Panc1 (cell line): ENCODE data around the gene RBBP4. TPM values are rescaled to one million over a fixed set of nuclear protein-coding genes. Genes with fewer than 3 reads are reported as not detected.

Source experiments
- ATAC-seq: fragments of 200-7000 bp; cut with Tn5 transposase; 2 replicates; pipeline ENCODE4 v1.9.1; 2020; ENCODE audit warnings: mild to moderate bottlenecking, moderate library complexity
- BruUV-seq: library from RNA; stranded (reverse); fragments of 400-500 nt; replicated peaks from 2 replicates; lab custom pipeline; 2021; lab: Mats Ljungman, UMichigan
- CTCF ChIA-PET: fragments of 300-600 bp; sonication (Branson Sonifier 250); formaldehyde crosslinking; loops from one replicate; lab custom pipeline; 2022; ENCODE audit warnings: antibody characterized with exemption; lab: Charles Lee
- POLR2A ChIA-PET: fragments of 300-600 bp; sonication (Branson Sonifier 250); formaldehyde crosslinking; loops from one replicate; lab custom pipeline; 2022; ENCODE audit warnings: antibody characterized with exemption; lab: Charles Lee
- DNase-seq: peaks from one replicate; pipeline ENCODE4 v3.0.0-alpha.2; 2010; ENCODE audit warnings: low read depth, low spot score
- H3K27ac ChIP-seq: 2 replicates; pipeline ENCODE4 v1.5.1; 2011; ENCODE audit warnings: mild to moderate bottlenecking, low read length, inconsistent platforms
- H3K27me3 ChIP-seq: fragments of 200-500 bp; sonication (Bioruptor generic); 2 replicates; pipeline ENCODE4 v1.6.0; 2014; ENCODE audit warnings: low read length, inconsistent platforms; ENCODE audit not compliant: control insufficient read depth, insufficient read depth
- H3K36me3 ChIP-seq: fragments of 200-500 bp; sonication (Bioruptor generic); 2 replicates; pipeline ENCODE4 v1.5.1; 2014; ENCODE audit warnings: inconsistent platforms, mild to moderate bottlenecking, low read length, moderate library complexity; ENCODE audit not compliant: control insufficient read depth, insufficient read depth
- H3K4me1 ChIP-seq: 2 replicates; pipeline ENCODE4 v1.5.1; 2011; ENCODE audit warnings: inconsistent platforms, mild to moderate bottlenecking, low read length, moderate library complexity; ENCODE audit not compliant: control insufficient read depth, insufficient read depth
- H3K4me3 ChIP-seq, 2 experiments: 2 replicates each; pipeline ENCODE4 v1.5.1; 2011 to 2012; ENCODE audit warnings: low read depth in 2 of 2, low read length in 2 of 2, mild to moderate bottlenecking in 2 of 2, inconsistent platforms in 1 of 2, moderate library complexity in 1 of 2
- H3K9me3 ChIP-seq: fragments of 200-500 bp; sonication (Bioruptor generic); 2 replicates; pipeline ENCODE4 v1.5.1; 2014; ENCODE audit warnings: low read depth, mild to moderate bottlenecking, inconsistent platforms, low read length, moderate library complexity; ENCODE audit not compliant: control insufficient read depth, insufficient read depth
- POLR2AphosphoS5 ChIP-seq: IDR thresholded peaks from 2 replicates; pipeline ENCODE4 v1.6.1; 2012; ENCODE audit warnings: mild to moderate bottlenecking, low read depth, low read length, moderate library complexity
- SIN3A ChIP-seq: IDR thresholded peaks from 2 replicates; pipeline ENCODE4 v1.6.1; 2012; ENCODE audit warnings: low read depth, mild to moderate bottlenecking, low read length, moderate library complexity, borderline replicate concordance; ENCODE audit not compliant: insufficient read depth
- TCF7L2 ChIP-seq: IDR thresholded peaks from 2 replicates; pipeline ENCODE4 v1.6.1; 2011; ENCODE audit warnings: mild to moderate bottlenecking, low read depth, low read length, inconsistent platforms
- in situ Hi-C: cut with HindIII; loops from 2 replicates; pipeline ENCODE4 v1.10.0; 2016; ENCODE audit warnings: low sequenced_read_pairs, low pct_unique_long_range_greater_than_20kb
- intact Hi-C: fragments of 100-400 bp; cut with micrococcal nuclease; formaldehyde crosslinking; loops from one replicate; pipeline ENCODE4 v1.10.0; 2022; ENCODE audit not compliant: unreplicated experiment
- total RNA-seq: library from RNA; stranded (reverse); gene quantifications from one replicate; pipeline ENCODE4 v1.2.1, GENCODE V29; 2021; ENCODE audit not compliant: unreplicated experiment
- TF ChIP-seq, protein P1 (sequence below), 2 experiments: IDR thresholded peaks; 2 replicates each; pipeline ENCODE4 v1.6.1; 2011 to 2012; ENCODE audit warnings: low read depth in 2 of 2, control low read depth in 1 of 2, low read length in 1 of 2, mild to moderate bottlenecking in 1 of 2, moderate library complexity in 1 of 2; ENCODE audit not compliant: insufficient read depth in 1 of 2
- TF ChIP-seq, protein P2 (sequence below): fragments of 450-650 bp; IDR thresholded peaks from 2 replicates; pipeline ENCODE4 v1.5.1; 2017; ENCODE audit warnings: mild to moderate bottlenecking

RBBP4 gene
- total RNA-seq, 1 experiment from 2014 or later = 376 TPM

- ATAC-seq (0 out of 2 replicates have a peak, but pooled peaks have one; percentile 47), DNase-seq (no peak)
- Histone ChIP-seq H3K4me3 (no peak overlapping the region), H3K9me3 (no peaks in the 10 kb centered on the region), H3K27me3 (no peaks in the 10 kb centered on the region), H3K27ac (no peak overlapping the region), H3K36me3 (peaks cover 3% of the 10 kb centered on the region), H3K4me1 (no peaks in the 10 kb centered on the region)
- ChIA-PET POLR2A (interaction anchor here (0.7 kb wide), 1 partner anchor 287 kb away, joined by 4 read pairs; no protein-coding TSS in a partner anchor), CTCF (no interaction called here)
- BruUV-seq = no TSS peak
- intact Hi-C loops = no loop called here
- TF ChIP-seq TCF7L2 = no peak
- in situ Hi-C loops = no loop called here
These were observed 28.0 kb upstream of the RBBP4 start for GRCh38 chr1:32622806-32623681.

DNA sequence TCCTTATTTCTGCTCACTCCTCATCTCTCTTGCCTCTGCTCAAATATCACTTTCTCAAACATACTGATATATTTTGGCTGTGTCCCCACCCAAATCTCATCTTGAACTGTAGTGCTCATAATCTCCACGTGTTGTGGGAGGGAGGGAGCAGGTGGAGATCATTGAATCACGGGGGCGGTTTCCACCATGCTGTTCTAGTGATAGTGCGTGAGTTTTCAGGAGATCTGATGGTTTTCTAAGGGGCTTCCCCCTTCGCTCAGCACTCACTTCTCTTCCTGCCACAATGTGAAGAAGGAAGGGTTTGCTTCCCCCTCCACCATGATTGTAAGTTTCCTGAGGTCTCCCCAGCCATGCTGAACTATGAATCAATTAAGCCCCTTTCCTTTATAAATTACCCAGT lies 27.2 kb upstream of the RBBP4 start:
- in situ Hi-C loops = no loop called here
- Histone ChIP-seq H3K27ac (no peak overlapping the region), H3K4me1 (no peaks in the 10 kb centered on the region), H3K9me3 (no peaks in the 10 kb centered on the region), H3K27me3 (no peaks in the 10 kb centered on the region), H3K36me3 (peaks cover 3% of the 10 kb centered on the region), H3K4me3 (no peak overlapping the region)
- ATAC-seq (no peak), DNase-seq (no peak)
- ChIA-PET POLR2A (no interaction called here), CTCF (no interaction called here)
- no peak for TF ChIP-seq SIN3A
- TF ChIP-seq, protein P1, sequence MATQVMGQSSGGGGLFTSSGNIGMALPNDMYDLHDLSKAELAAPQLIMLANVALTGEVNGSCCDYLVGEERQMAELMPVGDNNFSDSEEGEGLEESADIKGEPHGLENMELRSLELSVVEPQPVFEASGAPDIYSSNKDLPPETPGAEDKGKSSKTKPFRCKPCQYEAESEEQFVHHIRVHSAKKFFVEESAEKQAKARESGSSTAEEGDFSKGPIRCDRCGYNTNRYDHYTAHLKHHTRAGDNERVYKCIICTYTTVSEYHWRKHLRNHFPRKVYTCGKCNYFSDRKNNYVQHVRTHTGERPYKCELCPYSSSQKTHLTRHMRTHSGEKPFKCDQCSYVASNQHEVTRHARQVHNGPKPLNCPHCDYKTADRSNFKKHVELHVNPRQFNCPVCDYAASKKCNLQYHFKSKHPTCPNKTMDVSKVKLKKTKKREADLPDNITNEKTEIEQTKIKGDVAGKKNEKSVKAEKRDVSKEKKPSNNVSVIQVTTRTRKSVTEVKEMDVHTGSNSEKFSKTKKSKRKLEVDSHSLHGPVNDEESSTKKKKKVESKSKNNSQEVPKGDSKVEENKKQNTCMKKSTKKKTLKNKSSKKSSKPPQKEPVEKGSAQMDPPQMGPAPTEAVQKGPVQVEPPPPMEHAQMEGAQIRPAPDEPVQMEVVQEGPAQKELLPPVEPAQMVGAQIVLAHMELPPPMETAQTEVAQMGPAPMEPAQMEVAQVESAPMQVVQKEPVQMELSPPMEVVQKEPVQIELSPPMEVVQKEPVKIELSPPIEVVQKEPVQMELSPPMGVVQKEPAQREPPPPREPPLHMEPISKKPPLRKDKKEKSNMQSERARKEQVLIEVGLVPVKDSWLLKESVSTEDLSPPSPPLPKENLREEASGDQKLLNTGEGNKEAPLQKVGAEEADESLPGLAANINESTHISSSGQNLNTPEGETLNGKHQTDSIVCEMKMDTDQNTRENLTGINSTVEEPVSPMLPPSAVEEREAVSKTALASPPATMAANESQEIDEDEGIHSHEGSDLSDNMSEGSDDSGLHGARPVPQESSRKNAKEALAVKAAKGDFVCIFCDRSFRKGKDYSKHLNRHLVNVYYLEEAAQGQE (IDR thresholded peaks at IDR 0.05; ENCODE audit: insufficient read depth in 1 of 2, low read depth in 2 of 2, low read length in 1 of 2) = no peak
- TF ChIP-seq POLR2AphosphoS5 = no peak
- TF ChIP-seq, protein P2, sequence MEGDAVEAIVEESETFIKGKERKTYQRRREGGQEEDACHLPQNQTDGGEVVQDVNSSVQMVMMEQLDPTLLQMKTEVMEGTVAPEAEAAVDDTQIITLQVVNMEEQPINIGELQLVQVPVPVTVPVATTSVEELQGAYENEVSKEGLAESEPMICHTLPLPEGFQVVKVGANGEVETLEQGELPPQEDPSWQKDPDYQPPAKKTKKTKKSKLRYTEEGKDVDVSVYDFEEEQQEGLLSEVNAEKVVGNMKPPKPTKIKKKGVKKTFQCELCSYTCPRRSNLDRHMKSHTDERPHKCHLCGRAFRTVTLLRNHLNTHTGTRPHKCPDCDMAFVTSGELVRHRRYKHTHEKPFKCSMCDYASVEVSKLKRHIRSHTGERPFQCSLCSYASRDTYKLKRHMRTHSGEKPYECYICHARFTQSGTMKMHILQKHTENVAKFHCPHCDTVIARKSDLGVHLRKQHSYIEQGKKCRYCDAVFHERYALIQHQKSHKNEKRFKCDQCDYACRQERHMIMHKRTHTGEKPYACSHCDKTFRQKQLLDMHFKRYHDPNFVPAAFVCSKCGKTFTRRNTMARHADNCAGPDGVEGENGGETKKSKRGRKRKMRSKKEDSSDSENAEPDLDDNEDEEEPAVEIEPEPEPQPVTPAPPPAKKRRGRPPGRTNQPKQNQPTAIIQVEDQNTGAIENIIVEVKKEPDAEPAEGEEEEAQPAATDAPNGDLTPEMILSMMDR = no peak
- no peak for TF ChIP-seq TCF7L2
- intact Hi-C loops = no loop called here
- no TSS peak for BruUV-seq

DNA sequence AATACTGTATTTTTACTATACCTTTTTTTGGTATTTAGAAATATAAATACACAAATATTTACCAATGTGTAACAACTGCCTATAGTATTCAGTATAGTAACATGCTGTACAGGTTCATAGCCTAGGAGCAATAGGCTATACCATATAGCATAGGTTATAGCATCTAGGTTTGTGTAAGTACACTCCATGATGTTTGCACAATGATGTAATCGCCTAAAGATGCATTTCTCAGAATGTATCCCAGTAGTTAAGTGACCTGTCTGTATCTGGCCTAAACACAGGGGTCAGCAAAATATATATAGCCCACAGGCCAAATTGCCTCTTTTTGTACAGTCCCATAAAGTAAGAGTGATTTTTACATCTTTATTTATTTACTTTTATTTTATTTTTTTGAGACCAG lies 24.8 kb upstream of the RBBP4 start:
- CTCF ChIA-PET = no interaction called here
- in situ Hi-C loops = no loop called here
- DNase-seq = no peak

More for the DNA sequence above, 24.8 kb upstream of the RBBP4 start:
- H3K4me3 ChIP-seq = no peak overlapping the region
- H3K36me3 ChIP-seq = peaks cover 3% of the 10 kb centered on the region
- ATAC-seq = no peak
- BruUV-seq = no TSS peak
- intact Hi-C loops = no loop called here
- no peaks in the 10 kb centered on the region for H3K27me3 ChIP-seq
- no peak for TF ChIP-seq POLR2AphosphoS5
- TF ChIP-seq TCF7L2 = no peak
- TF ChIP-seq, protein P2 = no peak
- no peak for TF ChIP-seq SIN3A
- no peaks in the 10 kb centered on the region for H3K4me1 ChIP-seq
- no peak overlapping the region for H3K27ac ChIP-seq
- no peaks in the 10 kb centered on the region for H3K9me3 ChIP-seq
- POLR2A ChIA-PET = no interaction called here
